HG03025 (cell line): Measurements from ENCODE around the gene ZNF337.
"Not testable (repeated sequence)": the region's sequence is repeated elsewhere in the genome, so short reads cannot be mapped to it uniquely, and the experiment has no call there.

Source experiments
- ATAC-seq: cut with Tn5 transposase; IDR thresholded peaks from one replicate; pipeline ENCODE4 v1.9.1; 2021; ENCODE audit warnings: mild to moderate bottlenecking, moderate library complexity; ENCODE audit not compliant: unreplicated experiment, low FRiP score

ZNF337 gene

DNA sequence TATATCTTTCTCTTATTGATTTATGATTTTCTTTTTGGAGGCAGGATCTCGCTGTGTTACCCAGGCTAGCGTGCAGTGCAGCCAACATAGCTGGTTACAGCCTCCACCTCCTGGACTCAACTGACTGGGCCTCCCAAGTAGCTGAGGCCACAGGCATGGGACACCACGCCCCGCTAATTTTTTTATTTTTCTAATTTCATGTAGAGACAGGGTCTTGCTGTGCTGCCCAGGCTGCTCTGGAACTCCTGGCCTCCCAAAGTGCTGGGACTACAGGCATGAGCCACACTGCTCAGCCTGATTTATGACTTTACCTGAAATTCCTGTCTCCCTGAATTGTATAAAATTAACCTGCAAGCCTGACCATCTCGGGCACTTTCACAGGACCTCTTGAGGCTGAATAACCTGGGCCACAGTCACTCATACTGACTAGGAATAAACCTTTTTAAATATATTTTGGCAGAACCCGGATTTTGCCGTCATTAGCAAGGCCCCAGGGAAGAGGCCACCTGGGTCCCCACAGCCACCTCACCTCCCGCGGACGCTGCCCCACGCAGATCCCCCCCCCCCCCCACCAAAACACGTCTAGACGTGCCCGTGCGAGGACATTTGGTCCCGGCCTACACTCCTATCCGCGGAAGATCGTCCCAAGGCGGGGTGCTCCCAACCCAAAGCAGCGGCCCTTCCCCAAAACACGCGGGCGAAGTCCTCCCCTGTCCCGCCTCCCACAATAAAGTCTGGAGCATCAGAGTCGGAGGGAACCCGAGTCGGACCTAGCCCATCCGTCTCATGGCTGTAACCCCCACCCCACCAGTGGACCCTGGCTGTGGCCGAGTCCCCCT, 902 bp downstream of the ZNF337 start:
- ATAC-seq, result peak; percentile 9

DNA sequence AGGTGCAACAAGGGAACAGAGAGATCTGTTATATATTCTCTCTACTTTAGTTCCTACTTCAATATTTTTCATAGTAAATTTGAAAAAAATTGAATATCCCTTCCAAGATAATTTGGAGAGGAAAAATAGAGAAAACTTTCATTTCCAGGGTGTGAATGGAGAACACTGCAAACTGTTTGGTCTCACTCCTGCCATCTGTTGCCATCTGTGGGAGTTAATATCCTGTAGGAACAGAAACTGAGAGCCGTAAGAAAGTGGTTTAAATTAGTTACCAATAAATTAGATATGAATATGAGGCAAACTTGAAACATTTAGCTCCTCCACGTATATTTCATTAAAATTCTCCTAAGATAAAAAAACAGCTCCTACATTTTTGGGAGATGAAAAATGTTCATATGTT, 4.2 kb downstream of the ZNF337 start:
- no peak for ATAC-seq

DNA sequence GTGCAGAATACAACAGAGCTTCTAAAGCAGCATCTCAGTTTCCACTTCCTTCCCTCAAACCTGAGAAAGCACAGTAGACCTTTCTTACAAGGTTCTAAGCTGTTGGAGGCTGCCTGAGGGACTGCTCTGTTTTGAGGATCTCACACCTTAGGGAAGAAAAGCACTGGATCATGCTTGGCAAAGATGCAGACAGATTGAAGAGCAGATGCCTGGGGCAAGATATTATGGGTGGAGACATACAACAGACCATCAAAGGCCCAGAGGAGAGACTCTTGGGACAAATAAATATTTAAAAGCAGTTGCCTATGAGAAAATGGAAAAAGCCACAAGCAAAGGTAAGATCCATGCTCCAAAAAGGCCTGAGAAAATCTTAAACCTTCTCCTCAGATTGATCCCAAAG, 6.2 kb downstream of the ZNF337 start:
- no peak for ATAC-seq

DNA sequence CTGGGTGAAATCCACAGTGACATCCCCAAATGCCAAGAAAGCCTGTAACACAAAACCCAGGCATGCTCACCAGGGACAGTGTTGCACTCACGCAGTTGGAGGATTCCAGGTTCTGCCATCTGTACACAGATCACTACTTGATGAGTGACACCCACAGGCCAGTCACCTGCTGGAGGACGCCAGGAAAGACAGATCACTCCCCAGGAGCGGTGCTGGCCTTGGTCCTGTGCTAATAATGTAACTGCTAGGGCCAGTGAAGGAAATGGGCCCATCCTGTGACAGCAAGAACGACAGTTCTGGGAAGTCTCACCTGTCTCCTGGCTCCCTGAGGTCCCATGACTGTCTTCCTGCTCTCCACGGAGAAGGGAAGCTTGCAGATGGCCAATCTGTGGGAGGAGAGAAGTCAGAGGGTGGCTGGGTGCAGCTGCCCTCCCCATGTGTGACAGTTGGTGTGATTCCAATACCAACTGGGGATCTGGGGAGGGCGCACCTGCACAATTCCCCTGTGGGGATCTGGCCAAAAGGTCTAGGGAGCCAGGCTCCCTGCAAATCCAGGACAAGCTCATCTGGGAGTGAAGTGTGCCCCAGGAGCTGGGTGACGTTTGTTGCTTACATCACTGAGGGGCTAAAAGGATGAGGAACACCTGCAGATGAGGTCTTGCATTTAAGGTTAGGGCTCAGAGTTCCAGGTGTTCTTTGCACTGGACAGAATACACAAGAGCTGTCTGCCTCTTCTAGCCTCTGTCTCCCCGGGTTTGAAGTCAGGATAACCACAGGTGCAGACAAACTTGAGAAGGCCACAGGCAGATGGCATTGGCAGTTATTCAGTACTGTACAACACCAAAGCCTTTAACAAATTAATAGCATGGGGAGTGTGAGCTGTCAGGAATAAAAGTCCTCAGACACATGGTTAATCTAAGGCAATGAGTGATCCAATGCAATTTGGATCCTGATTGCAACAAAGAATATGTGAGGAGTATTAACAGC, 10.3 kb downstream of the ZNF337 start:
- no peak for ATAC-seq

DNA sequence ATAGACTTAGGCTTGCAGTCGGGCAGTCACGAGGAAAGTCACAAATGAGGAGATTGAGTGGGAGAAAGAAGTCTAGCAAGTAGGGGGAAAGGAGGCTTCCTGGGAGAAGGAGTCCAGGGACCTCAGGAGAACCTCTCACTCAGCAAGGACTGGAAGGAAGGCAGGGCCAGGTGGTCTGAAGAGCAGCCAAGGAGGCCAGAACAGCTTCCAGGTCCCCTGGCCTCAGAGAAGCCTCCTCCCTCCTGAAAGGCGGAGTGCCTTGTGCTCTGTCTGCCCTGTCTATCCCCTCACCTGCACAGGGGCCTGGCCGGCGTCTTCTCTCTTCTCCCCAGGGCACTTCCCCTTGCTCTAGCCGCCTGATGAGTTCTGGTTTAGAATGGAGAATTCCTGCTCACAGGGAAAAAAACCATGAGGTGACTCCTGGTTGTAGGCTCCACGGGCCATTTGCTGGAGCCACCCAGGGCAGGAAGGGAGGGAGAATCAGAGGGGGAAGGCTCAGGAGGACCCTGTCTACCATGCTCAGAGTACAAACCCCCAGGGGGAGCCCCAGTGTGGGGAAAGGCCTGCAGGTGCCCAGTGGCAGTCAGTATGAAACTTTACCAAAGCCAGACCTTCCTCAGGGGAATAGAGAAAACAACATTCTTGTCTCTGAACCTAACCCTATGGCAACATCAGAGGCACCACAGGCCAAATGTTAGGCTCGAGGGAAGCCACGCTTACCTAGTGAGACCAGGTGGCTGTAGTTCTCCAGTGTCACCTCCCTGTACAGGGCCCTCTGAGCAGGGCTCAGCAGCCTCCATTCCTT, 11.2 kb downstream of the ZNF337 start:
- ATAC-seq, result no peak

DNA sequence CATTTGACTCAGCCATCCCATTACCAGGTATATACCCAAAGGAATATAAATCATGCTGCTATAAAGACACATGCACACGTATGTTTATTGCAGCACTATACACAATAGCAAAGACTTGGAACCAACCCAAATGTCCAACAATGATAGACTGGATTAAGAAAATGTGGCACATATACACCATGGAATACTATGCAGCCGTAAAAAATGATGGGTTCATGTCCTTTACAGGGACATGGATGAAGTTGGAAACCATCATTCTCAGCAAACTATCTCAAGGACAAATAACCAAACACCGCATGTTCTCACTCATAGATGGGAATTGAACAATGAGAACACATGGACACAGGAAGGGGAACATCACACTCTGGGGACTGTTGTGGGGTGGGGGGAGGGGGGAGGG, 12.8 kb downstream of the ZNF337 start:
- not testable (repeated sequence) for ATAC-seq

DNA sequence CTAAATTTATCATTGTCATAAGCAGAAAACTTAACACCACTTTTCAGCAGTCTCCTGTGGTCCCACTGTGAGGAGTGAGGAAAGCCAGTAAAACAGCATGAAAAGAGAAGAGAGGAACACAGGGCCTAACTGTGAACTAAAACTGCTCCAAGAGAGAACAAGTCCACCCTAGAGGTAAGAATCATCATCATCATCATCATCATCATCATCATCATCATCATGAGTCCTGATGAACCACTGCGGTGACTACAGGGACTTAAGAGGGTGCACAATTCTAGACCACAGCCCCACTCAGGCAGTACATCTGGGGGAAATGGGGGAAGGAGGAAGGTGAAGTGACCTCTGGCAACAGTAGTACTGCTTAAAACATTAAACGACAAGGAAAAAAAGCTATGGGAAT, 13.6 kb downstream of the ZNF337 start:
- ATAC-seq, result no peak

DNA sequence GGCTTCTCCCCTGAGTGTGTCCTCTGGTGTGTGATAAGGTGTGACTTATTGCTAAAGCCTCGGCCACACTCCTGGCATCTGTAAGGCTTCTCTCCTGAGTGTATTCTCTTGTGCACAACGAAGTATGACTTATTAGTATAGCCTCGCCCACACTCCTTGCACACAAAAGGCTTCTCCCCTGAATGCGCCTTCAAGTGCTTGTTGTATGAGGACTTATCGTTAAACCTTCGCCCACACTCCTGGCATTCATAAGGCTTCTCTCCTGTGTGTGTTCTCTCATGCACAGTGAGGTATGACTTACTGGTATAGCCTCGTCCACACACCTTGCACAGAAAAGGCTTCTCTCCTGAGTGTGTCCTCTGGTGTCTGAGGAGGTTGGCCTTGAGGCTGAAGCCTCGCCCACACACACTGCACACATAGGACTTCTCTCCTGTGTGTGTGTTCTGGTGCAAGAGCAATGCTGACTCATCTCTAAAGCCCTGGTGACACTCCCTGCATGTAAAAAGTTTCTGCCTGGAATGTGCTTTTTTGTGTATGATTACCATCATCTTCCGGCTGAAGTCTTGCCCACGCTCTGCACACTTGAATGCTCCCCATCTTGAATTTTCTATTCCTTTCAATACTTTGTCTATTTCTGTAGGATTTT, 20.4 kb downstream of the ZNF337 start:
- ATAC-seq, result peak; percentile 74

DNA sequence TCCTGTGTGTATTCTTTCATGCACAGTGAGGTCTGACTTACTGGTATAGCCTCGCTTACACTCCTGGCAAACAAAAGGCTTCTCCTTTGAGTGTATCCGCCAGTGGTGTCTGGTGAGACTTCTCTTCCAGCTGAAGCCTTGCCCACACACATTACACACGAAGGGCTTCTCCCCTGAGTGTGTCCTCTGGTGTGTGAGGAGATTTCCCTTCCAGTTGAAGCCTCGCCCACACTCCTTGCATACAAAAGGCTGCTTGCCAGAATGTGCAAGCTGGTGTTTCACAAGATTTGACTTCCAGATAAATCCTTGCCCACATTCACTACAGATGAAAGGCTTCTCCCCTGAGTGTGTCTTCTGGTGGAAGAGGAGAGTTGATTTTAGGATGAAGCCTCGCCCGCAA, 21.5 kb downstream of the ZNF337 start:
- no peak for ATAC-seq

DNA sequence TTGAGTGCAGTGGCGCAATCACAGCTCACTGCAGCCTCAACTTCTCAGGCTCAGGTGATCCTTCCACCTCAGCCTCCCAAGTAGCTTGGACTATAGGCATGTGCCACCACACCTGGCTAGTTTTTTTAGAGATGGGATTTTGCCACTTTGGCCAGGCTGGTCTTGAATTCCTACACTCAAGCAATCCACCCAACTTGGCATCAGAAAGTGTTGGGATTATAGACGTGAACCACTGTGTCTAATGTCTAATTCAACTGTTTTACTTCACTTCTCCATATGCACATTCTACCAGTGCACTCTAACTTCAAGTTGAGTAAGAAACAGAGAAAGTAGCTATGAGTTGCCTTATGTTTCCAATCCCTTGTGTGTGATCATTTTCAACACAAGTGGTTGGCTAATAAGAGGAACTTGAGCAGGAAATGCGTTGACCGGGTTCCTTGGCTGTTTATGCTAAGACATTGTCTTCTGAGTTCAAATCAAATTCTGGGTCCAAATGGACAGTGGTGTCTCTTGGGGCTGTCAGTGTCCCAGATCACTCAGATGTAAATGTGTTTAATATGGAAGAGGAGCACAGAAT, 23.9 kb downstream of the ZNF337 start:
- ATAC-seq, result no peak

DNA sequence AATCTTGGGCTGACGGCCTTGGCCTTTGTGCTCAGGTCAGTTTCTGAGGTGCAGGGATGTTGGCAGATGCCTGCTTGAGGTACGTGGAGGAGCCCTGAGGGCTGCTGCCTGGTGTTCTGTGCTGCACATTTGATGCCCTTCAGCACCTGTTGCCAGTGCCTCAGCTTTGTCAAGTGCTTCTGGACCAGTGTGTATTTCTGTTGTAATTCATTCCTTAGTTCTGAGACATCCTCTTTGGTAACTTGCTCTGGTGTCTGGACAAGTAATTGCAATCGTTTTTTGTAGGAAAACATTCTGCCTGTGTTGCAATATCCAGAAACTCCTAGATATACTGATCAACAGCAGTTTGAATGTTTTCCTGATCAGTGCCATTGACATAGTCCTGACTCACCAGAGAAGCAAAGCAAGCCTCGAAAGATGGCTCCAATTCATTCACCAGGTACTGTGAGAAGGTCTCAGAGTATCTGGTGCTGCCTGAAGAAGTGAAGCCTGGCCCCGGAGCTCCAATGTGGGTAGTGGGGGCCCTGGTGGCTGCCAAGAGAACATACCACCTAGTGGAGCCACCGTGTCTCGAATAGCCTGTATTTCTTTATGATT, 26.7 kb downstream of the ZNF337 start:
- no peak for ATAC-seq

DNA sequence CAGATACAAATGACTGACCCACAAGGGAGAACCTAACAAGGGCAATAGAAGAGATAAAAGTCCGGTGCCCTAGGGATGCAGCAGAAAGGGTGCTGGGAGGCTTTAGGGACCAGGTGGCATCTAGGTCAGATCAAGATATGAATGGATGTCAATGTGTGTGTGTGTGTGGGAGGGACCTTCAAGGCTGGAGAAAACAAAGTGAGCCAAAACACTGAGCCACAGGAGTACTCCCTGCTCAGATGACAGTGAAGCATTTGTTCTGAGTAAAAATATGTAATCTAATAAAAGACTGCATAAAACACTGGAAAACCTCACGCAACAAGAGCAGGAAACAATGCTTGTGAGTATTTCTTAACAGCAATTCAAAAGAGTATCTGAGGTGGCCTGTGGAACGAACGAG, 28.2 kb downstream of the ZNF337 start:
- no peak for ATAC-seq

DNA sequence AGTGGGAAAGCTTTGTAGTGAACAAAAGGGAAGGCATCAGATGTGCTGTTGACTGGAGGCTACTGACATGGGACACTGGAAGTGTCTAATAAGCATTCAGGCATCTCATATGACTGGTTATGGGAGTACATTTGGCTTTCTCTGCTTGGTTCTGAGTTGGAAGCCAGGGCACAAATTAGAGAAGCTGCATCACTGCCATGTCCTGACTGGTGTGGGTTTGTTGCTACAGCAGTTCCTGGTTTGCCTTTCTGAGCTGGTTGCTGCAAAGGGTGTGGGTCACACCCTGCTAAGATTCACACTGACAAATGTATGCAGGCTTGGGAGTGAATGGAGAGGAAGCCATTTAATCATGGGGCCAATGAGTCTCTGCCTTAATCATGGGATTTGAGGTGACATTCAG, 36.7 kb downstream of the ZNF337 start:
- ATAC-seq, result no peak

DNA sequence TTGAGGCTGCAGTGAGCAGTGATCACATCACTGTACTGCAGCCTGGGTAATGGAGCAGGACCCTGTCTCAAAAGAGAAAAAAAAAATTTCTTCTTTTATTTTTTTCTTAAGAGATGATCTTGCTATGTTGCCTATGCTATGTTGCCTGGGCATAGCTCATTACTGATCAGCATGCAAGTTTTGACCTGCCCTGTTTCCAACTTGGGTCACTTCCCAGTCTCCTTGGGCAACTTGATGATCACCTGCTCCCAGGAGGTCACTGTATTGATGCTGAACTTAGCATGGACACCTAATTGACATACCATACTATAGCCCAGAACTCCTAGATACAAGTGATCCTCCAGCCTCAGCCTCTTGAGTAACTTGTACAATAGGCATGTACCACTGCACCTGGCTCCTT, 42.2 kb downstream of the ZNF337 start:
- ATAC-seq, result no peak

DNA sequence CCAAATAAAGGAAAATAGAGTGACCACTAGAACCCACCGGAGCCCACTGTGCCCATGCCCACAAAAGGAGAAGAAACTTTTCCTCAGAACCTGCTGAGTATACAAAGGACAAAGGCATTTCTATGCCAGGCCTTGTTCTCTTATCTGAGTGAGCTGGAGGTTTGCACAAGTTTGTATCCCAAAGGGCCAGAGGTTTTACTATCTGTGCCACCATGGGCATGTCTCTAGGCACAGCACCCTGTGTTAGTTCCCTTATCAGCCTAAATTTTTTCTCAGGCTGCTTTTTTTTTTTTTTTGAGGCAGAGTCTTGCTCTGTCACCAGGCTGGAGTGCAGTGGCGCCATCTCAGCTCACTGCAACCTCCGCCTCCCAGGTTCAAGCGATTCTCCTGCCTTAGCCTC, 43.8 kb downstream of the ZNF337 start:
- not testable (repeated sequence) for ATAC-seq

DNA sequence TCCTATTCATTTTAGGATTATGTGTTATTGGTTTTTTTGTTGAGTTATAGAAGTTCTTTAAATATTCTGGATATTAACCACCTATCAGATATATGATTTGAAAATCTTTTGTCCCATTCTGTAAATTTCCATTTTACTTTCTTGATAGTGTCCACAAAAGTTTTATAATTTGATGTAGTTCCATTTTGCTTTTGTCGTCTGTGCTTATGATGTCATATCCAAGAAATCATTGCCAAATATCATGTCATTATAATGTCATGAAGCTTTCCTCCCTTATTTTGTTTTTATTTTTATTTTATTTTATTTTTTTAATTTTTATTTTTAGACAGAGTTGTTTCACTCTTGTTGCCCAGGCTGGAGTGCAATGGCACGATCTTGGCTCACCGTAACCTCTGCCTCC, 51.8 kb downstream of the ZNF337 start:
- no peak for ATAC-seq

DNA sequence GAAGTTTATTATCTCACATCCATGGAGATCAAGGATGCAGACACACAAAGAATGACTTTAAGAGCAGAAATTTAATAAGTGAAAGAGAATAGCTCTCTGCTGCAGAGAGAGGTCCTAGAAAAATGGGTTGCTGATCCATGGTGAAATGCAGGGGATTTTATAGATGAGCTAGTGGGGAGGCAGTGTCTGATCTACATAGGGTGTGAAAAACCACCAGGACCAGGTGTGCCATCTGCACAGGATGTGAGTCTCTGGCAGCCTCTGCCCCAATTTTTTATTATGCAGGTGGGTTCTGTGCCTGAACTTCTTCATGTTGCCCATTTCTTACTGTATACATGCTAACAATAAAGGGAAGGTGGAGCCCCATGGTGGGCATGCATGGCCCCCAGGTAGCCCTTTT, 52.9 kb downstream of the ZNF337 start:
- no peak for ATAC-seq

DNA sequence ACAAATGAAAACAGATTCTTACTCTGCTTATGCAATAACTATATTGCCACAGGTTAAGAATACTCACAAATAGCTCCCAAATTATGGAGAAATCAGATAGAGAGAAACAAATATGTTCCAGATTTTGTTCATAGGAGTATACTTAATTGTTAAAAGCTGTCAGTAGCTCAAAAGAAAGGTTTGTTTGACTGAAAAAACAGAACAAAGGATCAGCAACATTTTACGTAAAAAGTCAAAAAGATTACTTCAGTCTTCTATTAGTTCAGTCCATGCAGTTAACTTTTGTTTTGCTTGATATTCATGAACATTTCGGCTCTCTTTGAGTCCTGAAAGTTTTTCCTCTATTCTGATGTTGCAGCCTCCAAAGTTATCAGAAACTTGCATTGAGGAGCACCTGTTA, 59.4 kb downstream of the ZNF337 start:
- no peak for ATAC-seq

DNA sequence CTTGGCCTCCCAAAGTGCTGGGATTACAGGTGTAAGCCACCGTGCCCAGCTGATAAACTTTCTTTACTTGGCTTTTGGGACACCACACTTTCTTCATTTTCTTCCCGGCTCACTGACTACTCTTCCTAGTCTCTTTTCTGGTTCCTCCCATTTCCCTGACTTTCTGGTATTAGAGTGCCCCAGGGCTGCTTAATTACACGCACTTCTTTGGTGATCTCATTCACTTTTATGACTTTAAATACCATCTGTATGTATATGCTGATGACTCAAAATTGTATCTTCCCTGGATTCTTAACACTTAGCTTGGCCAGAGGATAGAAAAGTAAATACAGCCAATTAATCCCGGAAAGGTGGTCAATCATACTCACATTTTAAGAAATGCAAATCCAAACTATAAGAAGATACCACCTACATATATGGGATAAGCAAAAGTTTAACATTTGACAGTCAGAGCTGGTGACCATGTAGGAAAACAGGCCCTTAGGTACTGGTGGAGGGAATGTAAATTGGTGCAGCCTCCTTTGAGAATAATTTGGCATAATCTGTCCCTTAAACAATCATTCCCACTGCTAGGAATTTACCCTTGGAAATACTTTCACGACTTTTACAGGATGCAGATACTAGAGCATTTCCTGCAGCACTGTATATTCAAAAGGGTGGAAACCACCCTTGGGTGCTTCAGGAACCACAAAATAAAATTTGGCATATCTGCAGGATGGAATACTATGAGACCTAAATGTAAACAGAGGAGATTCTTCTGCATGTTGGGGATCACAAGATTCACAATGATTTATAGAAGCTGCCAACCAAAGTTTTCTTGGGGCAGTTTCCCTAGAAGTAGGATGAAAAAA, 63.5 kb downstream of the ZNF337 start:
- no peak for ATAC-seq
